Measurements from ENCODE around the gene CARNS1.

Gene CARNS1

GRCh38 chr11:67431346-67432249 lies 16.1 kb downstream of the CARNS1 start:
- peak overlapping the region; percentile 97 for H3K27ac Mint-ChIP-seq
- H3K27me3 Mint-ChIP-seq: no peaks in the 10 kb centered on the region
- peaks cover 68% of the 10 kb centered on the region for H3K4me1 Mint-ChIP-seq (ENCODE audit: low read depth)
- no peaks in the 10 kb centered on the region for H3K9me3 Mint-ChIP-seq
- DNase-seq: no peak
- peaks cover 77% of the 10 kb centered on the region for H3K36me3 Mint-ChIP-seq (ENCODE audit: low read depth)
- no peak overlapping the region for H3K4me3 Mint-ChIP-seq

- no peaks in the 10 kb centered on the region for H3K27me3 Mint-ChIP-seq
- H3K36me3 Mint-ChIP-seq (ENCODE audit: low read depth): peaks cover 88% of the 10 kb centered on the region
- peak overlapping the region; percentile 97 for H3K27ac Mint-ChIP-seq
- no peak overlapping the region for H3K4me3 Mint-ChIP-seq
- DNase-seq: peak; percentile 43
- H3K4me1 Mint-ChIP-seq (ENCODE audit: low read depth): peaks cover 63% of the 10 kb centered on the region
- H3K9me3 Mint-ChIP-seq: no peaks in the 10 kb centered on the region
These were observed 17.3 kb downstream of the CARNS1 start for GRCh38 chr11:67432655-67433349.

GRCh38 chr11:67433536-67434394 lies 18.3 kb downstream of the CARNS1 start:
- H3K4me1 Mint-ChIP-seq (ENCODE audit: low read depth): peaks cover 62% of the 10 kb centered on the region
- peak; percentile 54 for DNase-seq
- H3K36me3 Mint-ChIP-seq (ENCODE audit: low read depth): peaks cover 93% of the 10 kb centered on the region
- no peaks in the 10 kb centered on the region for H3K9me3 Mint-ChIP-seq
- no peaks in the 10 kb centered on the region for H3K27me3 Mint-ChIP-seq
- peak overlapping the region; percentile 97 for H3K27ac Mint-ChIP-seq
- peak overlapping the region; percentile 57 for H3K4me3 Mint-ChIP-seq

GRCh38 chr11:67434395-67434881 lies 19.0 kb downstream of the CARNS1 start:
- Mint-ChIP-seq H3K9me3 (no peaks in the 10 kb centered on the region), H3K36me3 (ENCODE audit: low read depth) (peaks cover 94% of the 10 kb centered on the region), H3K4me1 (ENCODE audit: low read depth) (peaks cover 65% of the 10 kb centered on the region), H3K27ac (peak overlapping the region; percentile 97), H3K4me3 (peak overlapping the region; percentile 57), H3K27me3 (no peaks in the 10 kb centered on the region)
- peak; percentile 68 for DNase-seq

GRCh38 chr11:67435031-67435726 lies 19.7 kb downstream of the CARNS1 start:
- Mint-ChIP-seq H3K27ac (peak overlapping the region; percentile 97), H3K27me3 (no peaks in the 10 kb centered on the region), H3K4me1 (ENCODE audit: low read depth) (peaks cover 68% of the 10 kb centered on the region), H3K4me3 (peak overlapping the region; percentile 96), H3K9me3 (no peaks in the 10 kb centered on the region), H3K36me3 (ENCODE audit: low read depth) (peaks cover 95% of the 10 kb centered on the region)
- DNase-seq: peak; percentile 70

GRCh38 chr11:67435727-67436458 lies 20.4 kb downstream of the CARNS1 start:
- peaks cover 70% of the 10 kb centered on the region for H3K4me1 Mint-ChIP-seq (ENCODE audit: low read depth)
- H3K36me3 Mint-ChIP-seq (ENCODE audit: low read depth): peaks cover 88% of the 10 kb centered on the region
- no peaks in the 10 kb centered on the region for H3K27me3 Mint-ChIP-seq
- H3K27ac Mint-ChIP-seq: peak overlapping the region; percentile 92
- DNase-seq: peak; percentile 56
- no peaks in the 10 kb centered on the region for H3K9me3 Mint-ChIP-seq
- H3K4me3 Mint-ChIP-seq: peak overlapping the region; percentile 96

GRCh38 chr11:67436459-67437081 lies 21.1 kb downstream of the CARNS1 start:
- no peaks in the 10 kb centered on the region for H3K27me3 Mint-ChIP-seq
- H3K27ac Mint-ChIP-seq: peak overlapping the region; percentile 92
- peaks cover 72% of the 10 kb centered on the region for H3K4me1 Mint-ChIP-seq (ENCODE audit: low read depth)
- H3K9me3 Mint-ChIP-seq: no peaks in the 10 kb centered on the region
- peak; percentile 86 for DNase-seq
- H3K36me3 Mint-ChIP-seq (ENCODE audit: low read depth): peaks cover 82% of the 10 kb centered on the region
- H3K4me3 Mint-ChIP-seq: peak overlapping the region; percentile 96

- Mint-ChIP-seq H3K27me3 (no peaks in the 10 kb centered on the region), H3K9me3 (no peaks in the 10 kb centered on the region), H3K27ac (peak within 1 kb of the TSS; percentile 93), H3K36me3 (ENCODE audit: low read depth) (peaks cover 75% of the 10 kb centered on the region), H3K4me1 (ENCODE audit: low read depth) (peaks cover 71% of the 10 kb centered on the region), H3K4me3 (peak within 1 kb of the TSS; percentile 96)
- peak; percentile 85 for DNase-seq
These were observed 21.8 kb downstream of the CARNS1 start, which contains the start of gene PTPRCAP for GRCh38 chr11:67437082-67437808. PTPRCAP (minus strand) TSS chr11:67437682; CDS start chr11:67437619, 63 bp downstream.

GRCh38 chr11:67437809-67438157 lies 22.3 kb downstream of the CARNS1 start:
- Mint-ChIP-seq H3K36me3 (ENCODE audit: low read depth) (peaks cover 69% of the 10 kb centered on the region), H3K27me3 (no peaks in the 10 kb centered on the region), H3K4me1 (ENCODE audit: low read depth) (peaks cover 71% of the 10 kb centered on the region), H3K27ac (peak overlapping the region; percentile 93), H3K4me3 (peak overlapping the region; percentile 96), H3K9me3 (no peaks in the 10 kb centered on the region)
- DNase-seq: no peak

- Mint-ChIP-seq H3K9me3 (no peaks in the 10 kb centered on the region), H3K4me1 (ENCODE audit: low read depth) (peaks cover 69% of the 10 kb centered on the region), H3K4me3 (peak overlapping the region; percentile 96), H3K36me3 (ENCODE audit: low read depth) (peaks cover 64% of the 10 kb centered on the region), H3K27ac (peak overlapping the region; percentile 96), H3K27me3 (no peaks in the 10 kb centered on the region)
- DNase-seq: peak; percentile 87
These were observed 22.9 kb downstream of the CARNS1 start for GRCh38 chr11:67438158-67438902.

- Mint-ChIP-seq H3K4me3 (peak overlapping the region; percentile 96), H3K27me3 (no peaks in the 10 kb centered on the region), H3K4me1 (ENCODE audit: low read depth) (peaks cover 65% of the 10 kb centered on the region), H3K9me3 (no peaks in the 10 kb centered on the region), H3K36me3 (ENCODE audit: low read depth) (peaks cover 52% of the 10 kb centered on the region), H3K27ac (peak overlapping the region; percentile 96)
- DNase-seq: peak; percentile 67
These were observed 24.1 kb downstream of the CARNS1 start for GRCh38 chr11:67439321-67440228.
